Osteocyte (in vitro differentiated cells): ENCODE measurements around the gene UBE2G2. TPM values are rescaled to one million over a fixed set of nuclear protein-coding genes. Genes with fewer than 3 reads are reported as not detected.

Experiments
- DNase-seq: peaks from one replicate; pipeline ENCODE4 v3.0.0; 2021; ENCODE audit warnings: mixed read lengths; ENCODE audit not compliant: unreplicated experiment; ENCODE audit errors: extremely low spot score
- H3K27ac Mint-ChIP-seq: one replicate; pipeline ENCODE4 v1.8.0; 2021; ENCODE audit warnings: mild to moderate bottlenecking, mixed read lengths; ENCODE audit not compliant: unreplicated experiment
- H3K27me3 Mint-ChIP-seq: one replicate; pipeline ENCODE4 v1.8.0; 2021; ENCODE audit warnings: mixed read lengths; ENCODE audit not compliant: unreplicated experiment
- H3K36me3 Mint-ChIP-seq: one replicate; pipeline ENCODE4 v1.8.0; 2021; ENCODE audit warnings: mixed read lengths; ENCODE audit not compliant: unreplicated experiment
- H3K4me1 Mint-ChIP-seq: one replicate; pipeline ENCODE4 v1.8.0; 2021; ENCODE audit warnings: mixed read lengths; ENCODE audit not compliant: unreplicated experiment
- H3K4me3 Mint-ChIP-seq: one replicate; pipeline ENCODE4 v1.8.0; 2021; ENCODE audit warnings: mild to moderate bottlenecking, moderate library complexity, mixed read lengths; ENCODE audit not compliant: unreplicated experiment
- H3K9me3 Mint-ChIP-seq: one replicate; pipeline ENCODE4 v1.8.0; 2021; ENCODE audit warnings: mixed read lengths; ENCODE audit not compliant: unreplicated experiment
- total RNA-seq: library from RNA; stranded (reverse); gene quantifications from 2 replicates; pipeline ENCODE4 v1.2.1, GENCODE V29; 2021
- TF ChIP-seq, protein P1 (sequence below): fragments of 200-600 bp; sonication (generic); IDR thresholded peaks from 2 replicates; pipeline ENCODE4 v1.5.0; 2021; ENCODE audit warnings: antibody characterized with exemption, mild to moderate bottlenecking, moderate library complexity

UBE2G2 gene
- total RNA-seq, 1 donor from 2014 or later, result 78.7 TPM

DNA sequence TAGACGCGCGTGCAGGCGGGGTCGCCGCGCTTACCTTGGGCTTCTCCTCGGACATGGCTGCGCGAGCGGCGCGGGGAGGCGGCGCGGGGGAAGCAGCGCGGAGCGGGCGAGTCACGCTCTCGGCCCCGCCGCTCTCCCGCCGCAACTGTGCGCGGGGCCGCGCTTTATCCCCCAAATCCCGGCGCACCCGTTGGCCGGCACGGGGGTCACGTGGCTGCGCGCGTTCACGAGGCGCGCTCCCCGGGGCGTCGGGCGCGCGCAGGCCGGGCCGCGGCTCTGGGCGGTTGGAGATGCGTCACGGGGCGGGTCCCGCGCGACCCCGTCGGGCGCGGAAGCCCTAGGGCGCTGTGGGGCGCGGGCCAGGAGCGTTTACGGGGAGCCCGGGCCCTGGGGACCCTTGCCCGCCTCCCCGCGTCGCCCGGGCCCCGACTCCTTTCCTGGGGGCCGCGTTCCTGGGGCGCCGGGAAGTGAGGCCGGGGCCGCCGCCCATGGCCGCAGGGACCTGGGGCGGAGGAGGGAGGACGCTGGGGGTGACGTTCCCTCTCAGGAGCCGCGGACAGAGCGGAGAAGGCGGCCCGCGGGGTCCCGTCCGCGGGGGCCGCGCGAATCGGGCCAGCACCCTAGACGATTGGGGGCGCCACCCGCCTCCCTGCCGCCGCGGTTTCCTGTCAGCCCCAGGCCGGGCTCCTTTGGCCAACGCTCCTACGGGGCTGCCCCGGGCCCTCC lies 16.5 kb upstream of the UBE2G2 start, which contains the start of gene SUMO3:
Gene SUMO3 (minus strand): TSS at position 149 of the 726 bp plus-strand sequence. CDS start 94 bp downstream, at position 55.
- TF ChIP-seq, protein P1, sequence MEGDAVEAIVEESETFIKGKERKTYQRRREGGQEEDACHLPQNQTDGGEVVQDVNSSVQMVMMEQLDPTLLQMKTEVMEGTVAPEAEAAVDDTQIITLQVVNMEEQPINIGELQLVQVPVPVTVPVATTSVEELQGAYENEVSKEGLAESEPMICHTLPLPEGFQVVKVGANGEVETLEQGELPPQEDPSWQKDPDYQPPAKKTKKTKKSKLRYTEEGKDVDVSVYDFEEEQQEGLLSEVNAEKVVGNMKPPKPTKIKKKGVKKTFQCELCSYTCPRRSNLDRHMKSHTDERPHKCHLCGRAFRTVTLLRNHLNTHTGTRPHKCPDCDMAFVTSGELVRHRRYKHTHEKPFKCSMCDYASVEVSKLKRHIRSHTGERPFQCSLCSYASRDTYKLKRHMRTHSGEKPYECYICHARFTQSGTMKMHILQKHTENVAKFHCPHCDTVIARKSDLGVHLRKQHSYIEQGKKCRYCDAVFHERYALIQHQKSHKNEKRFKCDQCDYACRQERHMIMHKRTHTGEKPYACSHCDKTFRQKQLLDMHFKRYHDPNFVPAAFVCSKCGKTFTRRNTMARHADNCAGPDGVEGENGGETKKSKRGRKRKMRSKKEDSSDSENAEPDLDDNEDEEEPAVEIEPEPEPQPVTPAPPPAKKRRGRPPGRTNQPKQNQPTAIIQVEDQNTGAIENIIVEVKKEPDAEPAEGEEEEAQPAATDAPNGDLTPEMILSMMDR, result no peak
- Mint-ChIP-seq H3K4me1 (peaks cover 35% of the 10 kb centered on the region), H3K27me3 (no peaks in the 10 kb centered on the region), H3K9me3 (peaks cover 19% of the 10 kb centered on the region), H3K27ac (peak within 1 kb of the TSS; percentile 47), H3K36me3 (peaks cover 5% of the 10 kb centered on the region), H3K4me3 (peak within 1 kb of the TSS; percentile 66)
- DNase-seq, result peak; percentile 94

DNA sequence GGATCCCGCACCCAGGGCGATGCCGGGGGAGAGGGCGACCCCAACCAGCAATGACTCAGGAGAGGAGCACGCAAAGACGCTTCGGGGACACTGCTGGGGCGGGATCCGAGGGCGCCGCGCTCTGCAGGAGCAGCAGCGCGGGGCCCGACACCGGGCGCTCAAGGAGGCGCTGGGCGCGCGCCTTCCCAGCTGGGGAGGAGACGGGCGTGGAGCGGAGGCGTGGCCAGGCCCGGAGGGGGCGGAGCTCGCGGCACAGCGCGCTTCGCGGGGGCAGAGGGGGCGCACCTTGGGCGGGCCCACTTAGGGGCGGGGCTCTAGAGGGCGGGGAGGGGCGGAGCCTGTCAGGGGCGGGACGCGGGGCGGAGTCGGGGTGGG lies 15.9 kb upstream of the UBE2G2 start:
- peak overlapping the region; percentile 66 for H3K4me3 Mint-ChIP-seq
- peak overlapping the region; percentile 27 for H3K27ac Mint-ChIP-seq
- H3K27me3 Mint-ChIP-seq, result no peaks in the 10 kb centered on the region
- DNase-seq, result peak; percentile 94
- peaks cover 5% of the 10 kb centered on the region for H3K36me3 Mint-ChIP-seq
- peaks cover 15% of the 10 kb centered on the region for H3K9me3 Mint-ChIP-seq
- TF ChIP-seq, protein P1, result no peak
- peaks cover 35% of the 10 kb centered on the region for H3K4me1 Mint-ChIP-seq

DNA sequence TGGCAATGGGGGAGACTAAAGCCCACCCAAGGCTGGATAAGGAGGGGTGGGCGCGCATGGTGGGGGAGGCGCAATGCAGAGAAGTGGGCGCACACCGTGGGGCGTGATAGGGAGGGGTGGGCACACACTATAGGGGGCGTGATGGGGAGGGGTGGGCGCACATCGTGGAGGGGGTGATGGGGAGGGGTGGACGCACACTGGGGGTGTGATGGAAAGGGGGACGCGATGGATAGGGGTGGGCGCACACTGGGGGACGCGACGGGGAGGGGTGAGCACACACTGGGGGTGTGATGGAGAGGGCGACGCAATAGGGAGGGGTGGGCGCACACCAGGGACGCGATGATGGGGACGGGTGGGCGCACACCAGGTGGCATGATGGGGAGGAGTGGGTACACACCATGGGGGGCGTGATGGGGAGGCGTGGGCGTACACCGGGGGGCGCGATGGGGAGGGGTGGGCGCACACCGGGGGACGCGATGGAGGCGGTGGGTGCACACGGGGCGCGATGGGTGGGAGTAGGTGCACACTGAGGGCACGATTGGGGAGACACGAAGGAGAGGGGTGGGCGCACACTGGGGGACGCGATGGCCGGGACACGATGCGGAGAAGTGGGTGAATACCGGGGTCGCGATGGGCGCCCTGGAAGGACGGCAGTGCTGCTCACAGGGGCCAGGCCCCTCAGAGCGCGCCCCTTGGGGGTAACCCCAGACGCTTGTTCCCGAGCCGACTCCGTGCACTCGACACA lies 15.3 kb upstream of the UBE2G2 start:
- H3K4me1 Mint-ChIP-seq, result peaks cover 35% of the 10 kb centered on the region
- H3K27ac Mint-ChIP-seq, result peak overlapping the region; percentile 85
- H3K9me3 Mint-ChIP-seq, result peaks cover 10% of the 10 kb centered on the region
- no peak for DNase-seq
- peaks cover 6% of the 10 kb centered on the region for H3K36me3 Mint-ChIP-seq
- H3K27me3 Mint-ChIP-seq, result no peaks in the 10 kb centered on the region
- peak overlapping the region; percentile 72 for H3K4me3 Mint-ChIP-seq
- TF ChIP-seq, protein P1, result no peak

DNA sequence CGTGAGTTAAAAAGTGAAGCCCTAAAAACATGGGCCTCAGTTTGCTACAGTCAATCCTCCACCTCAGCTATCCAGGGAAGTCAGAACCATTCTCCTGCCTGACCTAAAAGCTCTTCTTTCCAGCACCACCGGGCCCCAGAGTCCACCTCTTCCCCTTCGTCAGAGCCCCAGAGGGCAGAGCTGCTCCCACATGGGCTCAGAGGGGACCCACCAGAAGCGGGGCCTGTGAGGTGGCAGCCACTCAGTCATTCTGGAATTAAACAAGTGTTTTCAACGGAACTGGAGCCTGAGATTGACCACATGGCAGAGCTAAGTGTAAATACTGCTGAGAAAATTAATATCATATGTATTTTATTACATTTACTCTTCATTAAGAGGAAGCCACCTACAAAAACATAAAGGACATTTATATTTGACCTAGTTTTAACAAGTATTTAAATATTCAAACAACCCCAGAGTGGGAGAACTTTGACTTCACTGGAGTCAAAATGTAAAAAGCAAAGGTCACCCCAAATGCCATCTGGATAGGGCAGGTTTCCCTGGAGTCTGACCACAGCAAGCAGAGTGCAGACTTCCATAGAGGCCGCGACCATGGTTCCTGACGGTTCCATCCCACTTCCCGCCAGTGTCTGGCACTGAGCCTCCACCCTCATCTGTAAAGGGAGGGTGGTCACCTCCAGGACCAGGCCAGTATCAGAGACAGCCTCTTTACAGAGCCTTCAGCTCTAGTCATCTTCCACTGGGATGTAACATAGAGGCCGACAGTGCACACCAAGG lies 14.4 kb upstream of the UBE2G2 start:
- Mint-ChIP-seq H3K27me3 (no peaks in the 10 kb centered on the region), H3K4me3 (peak overlapping the region; percentile 72), H3K36me3 (peaks cover 11% of the 10 kb centered on the region), H3K4me1 (peaks cover 35% of the 10 kb centered on the region), H3K27ac (peak overlapping the region; percentile 85), H3K9me3 (peaks cover 7% of the 10 kb centered on the region)
- TF ChIP-seq, protein P1, result no peak
- DNase-seq, result no peak
